Activated B cell treated with CpG ODN at 0.5 μM for 24 hours (primary cell): ENCODE results near the gene CPEB4. TPM values are rescaled to one million over a fixed set of nuclear protein-coding genes. Genes with fewer than 3 reads are reported as not detected.
A peak's percentile ranks its signal among the peaks of the same experiment; 100 is the strongest.

ENCODE experiments used
- ATAC-seq: fragments of 200-7000 bp; cut with Tn5 transposase; one replicate; pipeline ENCODE4 v1.10.0; 2021; ENCODE audit warnings: low read depth, mild to moderate bottlenecking, moderate library complexity
- CTCF ChIA-PET: fragments of 350-600 bp; sonication (Branson Sonifier 250); formaldehyde crosslinking; loops from one replicate; lab custom pipeline; 2021; ENCODE audit warnings: antibody characterized with exemption; lab: Charles Lee
- POLR2A ChIA-PET: fragments of 350-600 bp; sonication (Branson Sonifier 250); formaldehyde crosslinking; loops from one replicate; lab custom pipeline; 2021; ENCODE audit warnings: antibody characterized with exemption; lab: Charles Lee
- DNase-seq: peaks from one replicate; pipeline ENCODE4 v3.0.0; 2022
- H3K27ac Mint-ChIP-seq: one replicate; pipeline ENCODE4 v1.8.0; 2020; ENCODE audit warnings: mixed read lengths
- H3K27me3 Mint-ChIP-seq: one replicate; pipeline ENCODE4 v1.8.0; 2021; ENCODE audit warnings: mixed read lengths
- H3K36me3 Mint-ChIP-seq: one replicate; pipeline ENCODE4 v1.8.0; 2021; ENCODE audit warnings: low read depth, mixed read lengths
- H3K4me1 Mint-ChIP-seq: one replicate; pipeline ENCODE4 v1.8.0; 2021; ENCODE audit warnings: mixed read lengths
- H3K4me3 Mint-ChIP-seq: one replicate; pipeline ENCODE4 v1.8.0; 2020; ENCODE audit warnings: mild to moderate bottlenecking, mixed read lengths
- H3K9me3 Mint-ChIP-seq: one replicate; pipeline ENCODE4 v1.8.0; 2020; ENCODE audit warnings: mixed read lengths
- CTCF ChIP-seq: fragments of 200-600 bp; IDR thresholded peaks from one replicate; pipeline ENCODE4 v1.8.0; 2022; ENCODE audit warnings: antibody characterized with exemption, mild to moderate bottlenecking
- intact Hi-C: fragments of 100-400 bp; cut with micrococcal nuclease; formaldehyde crosslinking; loops from one replicate; pipeline ENCODE4 v1.15.1; 2024
- total RNA-seq: library from RNA; stranded (reverse); gene quantifications from 2 replicates; pipeline ENCODE4 v1.2.3, GENCODE V29; 2022

CPEB4 gene
- total RNA-seq, 1 donor from 2014 or later, result 30.0 TPM

- POLR2A ChIA-PET, result interaction anchor here (0.6 to 2.4 kb wide), 4 partner anchors 28 to 128 kb away, joined by 3 to 20 read pairs (median 7); partner anchors contain the start of gene CPEB4
- Mint-ChIP-seq H3K36me3 (peaks cover 16% of the 10 kb centered on the region), H3K9me3 (no peaks in the 10 kb centered on the region), H3K4me1 (peaks cover 25% of the 10 kb centered on the region), H3K27me3 (no peaks in the 10 kb centered on the region), H3K27ac (peak overlapping the region; percentile 32), H3K4me3 (peak overlapping the region; percentile 12)
- TF ChIP-seq CTCF, result no peak
- intact Hi-C loops, result loop anchor here (5.0 kb wide), 2 partner anchors 229 to 1909 kb away; partner anchors contain the start of gene FBXW11
- DNase-seq, result no peak
- CTCF ChIA-PET, result interaction anchor here (1.7 to 4.0 kb wide), 2 partner anchors 9 to 130 kb away, joined by 4 to 24 read pairs; no protein-coding TSS in a partner anchor
- no peak for ATAC-seq
Measured at GRCh38 chr5:173916233-173916632, 28.1 kb downstream of the CPEB4 start.

GRCh38 chr5:173917788-173918786 is 29.9 kb downstream of the CPEB4 start:
- ChIA-PET CTCF (interaction anchor here (0.6 to 1.5 kb wide), 6 partner anchors 8 to 302 kb away, joined by 3 to 9 read pairs (median 3); partner anchors contain the start of gene BOD1), POLR2A (interaction anchor here (0.6 to 2.4 kb wide), 24 partner anchors 10 to 302 kb away, joined by 3 to 42 read pairs (median 4); partner anchors contain the start of gene CPEB4)
- Mint-ChIP-seq H3K27me3 (no peaks in the 10 kb centered on the region), H3K4me3 (no peak overlapping the region), H3K9me3 (no peaks in the 10 kb centered on the region), H3K4me1 (peaks cover 24% of the 10 kb centered on the region), H3K27ac (no peak overlapping the region), H3K36me3 (peaks cover 8% of the 10 kb centered on the region)
- DNase-seq (no peak), ATAC-seq (peak; percentile 92)
- intact Hi-C loops, result loop anchor here (1.0 to 5.0 kb wide), 8 partner anchors 10 to 1911 kb away; partner anchors contain the start of genes BOD1, CPEB4 and FBXW11
- TF ChIP-seq CTCF, result no peak

- DNase-seq, result no peak
- no peak overlapping the region for H3K4me3 Mint-ChIP-seq
- no peaks in the 10 kb centered on the region for H3K9me3 Mint-ChIP-seq
- intact Hi-C loops, result loop anchor here (2.0 to 5.0 kb wide), 4 partner anchors 53 to 1912 kb away; partner anchors contain the start of gene FBXW11
- POLR2A ChIA-PET, result interaction anchor here (0.8 to 2.4 kb wide), 2 partner anchors 31 to 162 kb away, joined by 3 to 42 read pairs; partner anchors contain the start of gene CPEB4
- no peaks in the 10 kb centered on the region for H3K27me3 Mint-ChIP-seq
- TF ChIP-seq CTCF, result no peak
- H3K4me1 Mint-ChIP-seq, result peaks cover 32% of the 10 kb centered on the region
- CTCF ChIA-PET, result no interaction called here
- ATAC-seq, result no peak
- H3K27ac Mint-ChIP-seq, result no peak overlapping the region
- peaks cover 2% of the 10 kb centered on the region for H3K36me3 Mint-ChIP-seq
Measured at GRCh38 chr5:173919443-173919842, 31.3 kb downstream of the CPEB4 start.

- no peaks in the 10 kb centered on the region for H3K27me3 Mint-ChIP-seq
- H3K36me3 Mint-ChIP-seq, result no peaks in the 10 kb centered on the region
- intact Hi-C loops, result no loop called here
- ATAC-seq (no peak), DNase-seq (no peak)
- ChIA-PET CTCF (no interaction called here), POLR2A (no interaction called here)
- no peak overlapping the region for H3K27ac Mint-ChIP-seq
- no peak for TF ChIP-seq CTCF
- peaks cover 36% of the 10 kb centered on the region for H3K4me1 Mint-ChIP-seq
- no peaks in the 10 kb centered on the region for H3K9me3 Mint-ChIP-seq
- H3K4me3 Mint-ChIP-seq, result no peak overlapping the region
Measured at GRCh38 chr5:173920024-173920753, 32.0 kb downstream of the CPEB4 start.
